Lung (tissue), 12 donors: ENCODE data around the gene MPZL3. TPM values are rescaled to one million over a fixed set of nuclear protein-coding genes. Genes with fewer than 3 reads are reported as not detected.

ENCODE experiments used
- ATAC-seq: fragments of 200-7000 bp; cut with Tn5 transposase; one replicate; pipeline ENCODE4 v1.9.1; 2020; ENCODE audit warnings: moderate number of reproducible peaks; ENCODE audit not compliant: insufficient read depth, low FRiP score
- DNase-seq, 3 donors: peaks; one replicate each; pipeline ENCODE4 v3.0.0-alpha.2; 2013 to 2017
- H3K27ac ChIP-seq, 2 donors: one replicate each; pipeline ENCODE4 v1.5.1; 2013; ENCODE audit warnings: mild to moderate bottlenecking in 2 of 2, moderate library complexity in 2 of 2, control low read depth in 1 of 2, inconsistent platforms in 1 of 2, low read depth in 1 of 2, low read length in 1 of 2
- H3K27me3 ChIP-seq, 3 donors: one replicate each; pipeline ENCODE4 v1.5.1; 2013; ENCODE audit warnings: low read length in 2 of 3; ENCODE audit not compliant: control insufficient read depth in 3 of 3, insufficient read depth in 3 of 3
- H3K36me3 ChIP-seq, 4 donors: one replicate each; pipeline ENCODE4 v1.5.1; 2013; ENCODE audit warnings: low read length in 4 of 4, mild to moderate bottlenecking in 1 of 4, moderate library complexity in 1 of 4; ENCODE audit not compliant: control insufficient read depth in 4 of 4, insufficient read depth in 4 of 4
- H3K4me1 ChIP-seq, 5 donors: one replicate each; pipeline ENCODE4 v1.5.1; 2013; ENCODE audit warnings: low read length in 5 of 5, mild to moderate bottlenecking in 2 of 5, moderate library complexity in 1 of 5; ENCODE audit not compliant: control insufficient read depth in 5 of 5, insufficient read depth in 5 of 5
- H3K4me3 ChIP-seq: one replicate; pipeline ENCODE4 v1.5.1; 2013; ENCODE audit warnings: mild to moderate bottlenecking, control low read depth, moderate library complexity
- H3K9ac ChIP-seq, 2 donors: one replicate each; pipeline ENCODE4 v1.5.1; 2013; ENCODE audit warnings: low read length in 2 of 2, control low read depth in 1 of 2; ENCODE audit not compliant: insufficient read depth in 1 of 2
- H3K9me3 ChIP-seq, 4 donors: one replicate each; pipeline ENCODE4 v1.5.1; 2013; ENCODE audit warnings: low read length in 3 of 4, mild to moderate bottlenecking in 1 of 4, moderate library complexity in 1 of 4; ENCODE audit not compliant: control insufficient read depth in 4 of 4, insufficient read depth in 3 of 4
- CTCF ChIP-seq: IDR thresholded peaks from 2 replicates; pipeline ENCODE4 v1.5.1; 2012; ENCODE audit warnings: mild to moderate bottlenecking; ENCODE audit errors: control extremely low read depth, extremely low read depth
- WGBS, 2 donors: extraction: QIAGEN DNeasy Blood & Tissue Kit; methylation state at CpG; one replicate each; pipeline ENCODE4 v1.1.7; 2013; 5-methylcytosine and 5-hydroxymethylcytosine counted together
- polyA plus RNA-seq, 2 donors: library from polyadenylated mRNA; stranded (reverse); fragments of 200-250 nt; gene quantifications; one replicate each; pipeline ENCODE4 v1.2.1, GENCODE V29; 2013
- total RNA-seq, 2 donors: library from RNA; depleted of rRNA in 1 of 2; stranded (reverse); fragments of >200 nt in 1 of 2; gene quantifications; one replicate each; pipeline ENCODE4 v1.2.1, GENCODE V29; 2014 to 2021
- donor health status: control.
- donor health status: control.
- donor health status: Bipolar disorder and iron deficiency.
- donor health status: healthy.
- donor health status: DM: yes; HTN: yes; CAD: no.

MPZL3 gene
- total and polyA plus RNA-seq, 4 donors = 7.7 to 22.6 (median 11.1) TPM

DNA sequence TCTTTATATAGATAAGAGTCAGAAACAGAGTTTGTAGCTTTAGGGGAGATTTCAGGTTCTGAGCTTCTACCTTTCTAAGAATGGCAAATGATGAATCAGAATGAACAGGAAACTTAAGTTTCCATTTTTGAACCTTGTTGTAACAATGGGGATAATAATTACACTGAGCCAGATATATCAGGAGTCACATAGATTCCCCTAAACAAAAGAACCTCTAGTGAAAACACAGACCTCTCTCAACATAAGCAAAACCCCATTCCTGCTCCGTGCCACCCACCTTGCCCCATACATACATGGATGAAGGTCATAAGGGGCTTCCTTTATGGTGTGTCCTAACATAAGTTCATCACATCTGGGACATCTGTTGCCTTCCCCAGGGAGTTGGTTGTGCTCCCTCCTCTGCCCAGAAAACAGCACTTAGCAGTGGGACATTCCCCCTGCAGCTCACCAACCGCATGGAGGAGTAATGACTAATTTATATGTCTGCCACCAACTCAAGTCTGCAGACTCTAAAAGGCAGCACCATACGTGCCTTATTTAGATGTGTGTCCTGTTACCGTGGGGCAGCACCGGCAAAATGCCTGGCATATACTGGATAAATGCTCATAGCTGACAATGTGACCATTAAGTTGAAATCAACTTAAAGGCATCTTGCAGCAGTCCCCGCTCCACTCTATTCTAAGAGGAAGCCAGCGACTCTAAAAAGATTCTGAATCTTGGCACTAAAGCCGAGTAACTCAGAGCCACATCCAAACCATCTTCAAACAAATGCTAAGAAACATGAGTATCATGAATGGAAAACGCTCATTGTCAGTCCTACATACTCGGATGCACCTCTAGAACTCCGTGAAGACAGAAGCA is 35.3 kb downstream of the MPZL3 start:
- 65 to 76% methylated on average over 11 of the region's 11 CpGs for WGBS, 2 donors
- H3K9me3 ChIP-seq = no peaks in the 10 kb centered on the region
- no peak for TF ChIP-seq CTCF
- H3K4me1 ChIP-seq = peaks cover 0 to 4% (median 0%) of the 10 kb centered on the region in 5 donors
- peaks cover 0 to 27% (median 5%) of the 10 kb centered on the region in 3 donors for H3K27me3 ChIP-seq
- no peaks in the 10 kb centered on the region for H3K36me3 ChIP-seq
- no peak overlapping the region for H3K9ac ChIP-seq
- DNase-seq (no peak), ATAC-seq (no peak)
- no peak overlapping the region for H3K27ac ChIP-seq
- no peak overlapping the region for H3K4me3 ChIP-seq

- Histone ChIP-seq H3K9me3 (no peaks in the 10 kb centered on the region), H3K4me3 (no peak overlapping the region), H3K9ac (no peak overlapping the region), H3K27ac (no peak overlapping the region), H3K36me3 (no peaks in the 10 kb centered on the region), H3K27me3 (peaks cover 0 to 28% (median 5%) of the 10 kb centered on the region in 3 donors), H3K4me1 (peaks cover 0 to 4% (median 0%) of the 10 kb centered on the region in 5 donors)
- no peak for TF ChIP-seq CTCF
- ATAC-seq (no peak), DNase-seq (no peak)
- WGBS, 2 donors = 87 to 95% methylated on average over 7 of the region's 7 CpGs
Observed at GRCh38 chr11:118215765-118216164, 36.4 kb downstream of the MPZL3 start.

GRCh38 chr11:118215262-118215661 is 36.9 kb downstream of the MPZL3 start:
- ATAC-seq = no peak
- peaks cover 0 to 27% (median 3%) of the 10 kb centered on the region in 3 donors for H3K27me3 ChIP-seq
- no peaks in the 10 kb centered on the region for H3K9me3 ChIP-seq
- H3K27ac ChIP-seq = no peak overlapping the region
- H3K9ac ChIP-seq = no peak overlapping the region
- H3K4me3 ChIP-seq = no peak overlapping the region
- no peaks in the 10 kb centered on the region for H3K36me3 ChIP-seq
- 40 to 63% methylated on average over 3 of the region's 3 CpGs for WGBS, 2 donors
- TF ChIP-seq CTCF = no peak
- H3K4me1 ChIP-seq = peaks cover 0 to 4% (median 2%) of the 10 kb centered on the region in 5 donors
- no peak for DNase-seq
